IPS DF 6.9 (cell line): ENCODE results near the gene NNT.
A peak's percentile ranks its signal among the peaks of the same experiment; 100 is the strongest.

Experiments used
- DNase-seq: peaks from one replicate; pipeline ENCODE4 v3.0.0-alpha.2; 2013; ENCODE audit warnings: low read depth, low spot score
- H3K27ac ChIP-seq: one replicate; pipeline ENCODE4 v1.5.1; 2013; ENCODE audit warnings: low read length, control low read depth
- H3K27me3 ChIP-seq: 2 replicates; pipeline ENCODE4 v1.6.1; 2013; ENCODE audit warnings: mild to moderate bottlenecking, low read length; ENCODE audit not compliant: control insufficient read depth, insufficient read depth
- H3K36me3 ChIP-seq: 2 replicates; pipeline ENCODE4 v1.6.1; 2013; ENCODE audit warnings: low read length; ENCODE audit not compliant: control insufficient read depth, insufficient read depth
- H3K4me1 ChIP-seq: 2 replicates; pipeline ENCODE4 v1.6.1; 2013; ENCODE audit warnings: low read length; ENCODE audit not compliant: control insufficient read depth, insufficient read depth
- H3K4me3 ChIP-seq: 2 replicates; pipeline ENCODE4 v1.5.1; 2013; ENCODE audit warnings: mild to moderate bottlenecking, low read length
- H3K9me3 ChIP-seq: 2 replicates; pipeline ENCODE4 v1.6.1; 2013; ENCODE audit warnings: low read length, inconsistent platforms; ENCODE audit not compliant: control insufficient read depth, insufficient read depth
- WGBS: extraction: QIAGEN DNeasy Blood & Tissue Kit; methylation state at CpG from one replicate; pipeline ENCODE4 v1.1.7; 2013; ENCODE audit warnings: mixed read lengths, missing lambda C conversion rate; ENCODE audit not compliant: insufficient read length, insufficient coverage; 5-methylcytosine and 5-hydroxymethylcytosine counted together

Gene NNT

GRCh38 chr5:43643750-43644149 is 40.8 kb downstream of the NNT start:
- Histone ChIP-seq H3K27ac (no peak overlapping the region), H3K36me3 (no peaks in the 10 kb centered on the region), H3K4me3 (no peak overlapping the region), H3K9me3 (no peaks in the 10 kb centered on the region), H3K4me1 (no peaks in the 10 kb centered on the region; the same call in 1 of the 2 replicates), H3K27me3 (no peaks in the 10 kb centered on the region)
- WGBS = no CpG with 5 or more reads among the region's 2 CpGs
- no peak for DNase-seq

GRCh38 chr5:43646992-43647391 is 44.0 kb downstream of the NNT start:
- no CpG with 5 or more reads among the region's 1 CpG for WGBS
- H3K4me3 ChIP-seq = no peak overlapping the region
- H3K36me3 ChIP-seq = no peaks in the 10 kb centered on the region
- H3K9me3 ChIP-seq = no peaks in the 10 kb centered on the region
- no peak for DNase-seq
- no peaks in the 10 kb centered on the region; the same call in 1 of the 2 replicates for H3K4me1 ChIP-seq
- no peak overlapping the region for H3K27ac ChIP-seq
- H3K27me3 ChIP-seq = no peaks in the 10 kb centered on the region

- no peaks in the 10 kb centered on the region for H3K9me3 ChIP-seq
- H3K4me1 ChIP-seq = no peaks in the 10 kb centered on the region; the same call in 1 of the 2 replicates
- no peak overlapping the region for H3K27ac ChIP-seq
- no peak overlapping the region for H3K4me3 ChIP-seq
- DNase-seq = no peak
- H3K36me3 ChIP-seq = no peaks in the 10 kb centered on the region
- H3K27me3 ChIP-seq = no peaks in the 10 kb centered on the region
Measured at GRCh38 chr5:43647789-43648188, 44.8 kb downstream of the NNT start.

GRCh38 chr5:43648499-43649124 is 45.6 kb downstream of the NNT start:
- Histone ChIP-seq H3K36me3 (no peaks in the 10 kb centered on the region), H3K27ac (no peak overlapping the region)
- WGBS = no CpG with 5 or more reads among the region's 2 CpGs

GRCh38 chr5:43649256-43649655 is 46.3 kb downstream of the NNT start:
- no peak overlapping the region for H3K4me3 ChIP-seq
- H3K27ac ChIP-seq = no peak overlapping the region
- no CpG with 5 or more reads among the region's 2 CpGs for WGBS
- H3K27me3 ChIP-seq = no peaks in the 10 kb centered on the region
- no peak for DNase-seq
- H3K4me1 ChIP-seq = no peaks in the 10 kb centered on the region
- no peaks in the 10 kb centered on the region for H3K9me3 ChIP-seq
- H3K36me3 ChIP-seq = no peaks in the 10 kb centered on the region

More at GRCh38 chr5:43648499-43649124, 45.6 kb downstream of the NNT start:
- Histone ChIP-seq H3K4me1 (no peaks in the 10 kb centered on the region; the same call in 1 of the 2 replicates), H3K4me3 (no peak overlapping the region), H3K27me3 (no peaks in the 10 kb centered on the region), H3K9me3 (no peaks in the 10 kb centered on the region)
- DNase-seq = no peak

- Histone ChIP-seq H3K9me3 (no peaks in the 10 kb centered on the region), H3K27ac (no peak overlapping the region), H3K27me3 (no peaks in the 10 kb centered on the region), H3K4me3 (no peak overlapping the region), H3K36me3 (no peaks in the 10 kb centered on the region), H3K4me1 (no peaks in the 10 kb centered on the region)
- no CpG with 5 or more reads among the region's 6 CpGs for WGBS
- DNase-seq = no peak
Measured at GRCh38 chr5:43652537-43653302, 49.7 kb downstream of the NNT start.

- H3K36me3 ChIP-seq = peaks cover 2% of the 10 kb centered on the region; the same call in 1 of the 2 replicates
- H3K27ac ChIP-seq = no peak overlapping the region
- WGBS = no CpG with 5 or more reads among the region's 1 CpG
- no peaks in the 10 kb centered on the region for H3K27me3 ChIP-seq
- H3K9me3 ChIP-seq = no peaks in the 10 kb centered on the region
- H3K4me3 ChIP-seq = no peak overlapping the region
- no peak for DNase-seq
- no peaks in the 10 kb centered on the region for H3K4me1 ChIP-seq
Measured at GRCh38 chr5:43658509-43658908, 55.5 kb downstream of the NNT start.

- Histone ChIP-seq H3K36me3 (peaks cover 2% of the 10 kb centered on the region; the same call in 1 of the 2 replicates), H3K9me3 (no peaks in the 10 kb centered on the region), H3K4me1 (no peaks in the 10 kb centered on the region), H3K27ac (no peak overlapping the region), H3K4me3 (no peak overlapping the region), H3K27me3 (no peaks in the 10 kb centered on the region)
- no CpG with 5 or more reads among the region's 4 CpGs for WGBS
- DNase-seq = no peak
Measured at GRCh38 chr5:43659075-43659474, 56.1 kb downstream of the NNT start.

GRCh38 chr5:43661102-43661501 is 58.1 kb downstream of the NNT start:
- DNase-seq = peak; percentile 1

GRCh38 chr5:43663916-43664315 is 60.9 kb downstream of the NNT start:
- Histone ChIP-seq H3K27ac (no peak overlapping the region), H3K4me1 (no peaks in the 10 kb centered on the region), H3K4me3 (no peak overlapping the region), H3K36me3 (peaks cover 2% of the 10 kb centered on the region; the same call in 1 of the 2 replicates), H3K27me3 (no peaks in the 10 kb centered on the region), H3K9me3 (no peaks in the 10 kb centered on the region)
- DNase-seq = no peak

More at GRCh38 chr5:43661102-43661501, 58.1 kb downstream of the NNT start:
- Histone ChIP-seq H3K4me3 (no peak overlapping the region), H3K36me3 (peaks cover 2% of the 10 kb centered on the region; the same call in 1 of the 2 replicates), H3K4me1 (no peaks in the 10 kb centered on the region), H3K9me3 (no peaks in the 10 kb centered on the region), H3K27me3 (no peaks in the 10 kb centered on the region), H3K27ac (no peak overlapping the region)
- WGBS = no CpG with 5 or more reads among the region's 2 CpGs
